WI38 (cell line): ENCODE results near the gene RABL6.
"Not testable (repeated sequence)": the region's sequence is repeated elsewhere in the genome, so short reads cannot be mapped to it uniquely, and the experiment has no call there.

ENCODE experiments used
- H3K4me3 ChIP-seq: 2 replicates; pipeline ENCODE4 v1.5.1; 2011; ENCODE audit warnings: low read depth, mild to moderate bottlenecking, control low read depth, low read length
- CTCF ChIP-seq: IDR thresholded peaks from 2 replicates; pipeline ENCODE4 v1.5.1; 2012; ENCODE audit warnings: low read depth, mild to moderate bottlenecking, control low read depth, low read length

Gene RABL6

DNA sequence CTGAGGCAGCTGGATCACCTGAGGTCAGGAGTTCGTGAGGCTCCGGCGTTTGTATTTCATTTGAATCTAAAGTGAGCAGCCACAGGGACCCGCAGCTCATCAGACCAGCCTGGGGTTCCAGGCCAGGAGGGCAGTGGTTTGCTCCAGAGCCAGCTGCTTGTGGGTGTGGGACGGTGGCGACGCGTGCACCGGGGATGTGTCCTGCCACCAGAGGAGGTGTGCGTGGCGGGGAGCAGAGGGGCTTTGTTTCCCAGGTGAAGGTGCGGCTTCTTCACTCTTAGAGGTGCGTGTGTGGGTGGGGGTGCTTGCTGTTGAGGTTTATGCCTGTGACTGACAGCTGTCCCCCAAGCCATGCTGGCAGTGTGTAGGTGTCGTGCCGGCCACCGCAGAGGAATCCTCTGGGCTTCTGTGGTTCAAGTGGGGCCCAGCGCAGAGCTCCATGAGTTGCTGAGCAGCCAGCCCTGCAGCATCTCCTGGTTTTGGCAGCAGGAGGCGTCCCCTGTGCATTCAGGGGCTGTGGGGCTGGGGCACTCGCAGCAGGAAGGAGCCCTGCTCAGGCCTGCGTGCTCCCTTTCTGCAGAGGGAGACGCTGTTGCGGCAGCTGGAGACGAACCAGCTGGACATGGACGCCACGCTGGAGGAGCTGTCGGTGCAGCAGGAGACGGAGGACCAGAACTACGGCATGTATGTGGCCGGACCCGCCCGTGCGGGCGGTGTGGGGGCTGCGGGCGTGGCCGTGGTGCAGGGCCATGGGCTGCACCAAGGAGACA is 27.6 kb downstream of the RABL6 start:
- no peak for TF ChIP-seq CTCF
- H3K4me3 ChIP-seq: no peak overlapping the region

GRCh38 chr9:136835932-136836904 is 28.5 kb downstream of the RABL6 start:
- no peak overlapping the region for H3K4me3 ChIP-seq
- no peak for TF ChIP-seq CTCF

DNA sequence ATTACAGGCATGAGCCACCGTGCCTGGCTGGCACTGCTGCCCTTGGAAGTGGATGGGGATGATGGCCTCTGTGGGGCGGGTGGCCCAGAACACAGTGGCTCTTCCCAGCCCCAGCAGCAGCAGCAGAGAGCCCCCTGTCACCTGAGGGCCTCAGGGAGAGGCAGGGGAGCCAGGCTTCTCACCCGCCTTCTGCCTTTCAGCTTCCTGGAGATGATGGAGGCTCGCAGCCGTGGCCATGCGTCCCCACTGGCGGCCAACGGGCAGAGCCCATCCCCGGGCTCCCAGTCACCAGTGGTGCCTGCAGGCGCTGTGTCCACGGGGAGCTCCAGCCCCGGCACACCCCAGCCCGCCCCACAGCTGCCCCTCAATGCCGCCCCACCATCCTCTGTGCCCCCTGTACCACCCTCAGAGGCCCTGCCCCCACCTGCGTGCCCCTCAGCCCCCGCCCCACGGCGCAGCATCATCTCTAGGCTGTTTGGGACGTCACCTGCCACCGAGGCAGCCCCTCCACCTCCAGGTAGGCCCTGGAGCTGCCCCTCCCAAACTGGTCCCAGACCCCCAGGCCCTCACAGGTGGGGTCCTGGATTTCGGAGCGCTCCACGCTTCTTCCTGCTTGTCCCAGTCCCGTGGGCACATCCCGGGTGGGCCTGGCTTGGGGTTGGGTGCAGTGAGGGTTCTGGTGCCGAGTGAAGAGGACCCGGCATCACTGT is 29.6 kb downstream of the RABL6 start:
- H3K4me3 ChIP-seq: no peak overlapping the region
- no peak for TF ChIP-seq CTCF

GRCh38 chr9:136837856-136838277 is 30.1 kb downstream of the RABL6 start:
- not testable (repeated sequence) for H3K4me3 ChIP-seq

- H3K4me3 ChIP-seq: no peak overlapping the region
- no peak for TF ChIP-seq CTCF
These were observed 30.8 kb downstream of the RABL6 start for GRCh38 chr9:136838314-136839228.

DNA sequence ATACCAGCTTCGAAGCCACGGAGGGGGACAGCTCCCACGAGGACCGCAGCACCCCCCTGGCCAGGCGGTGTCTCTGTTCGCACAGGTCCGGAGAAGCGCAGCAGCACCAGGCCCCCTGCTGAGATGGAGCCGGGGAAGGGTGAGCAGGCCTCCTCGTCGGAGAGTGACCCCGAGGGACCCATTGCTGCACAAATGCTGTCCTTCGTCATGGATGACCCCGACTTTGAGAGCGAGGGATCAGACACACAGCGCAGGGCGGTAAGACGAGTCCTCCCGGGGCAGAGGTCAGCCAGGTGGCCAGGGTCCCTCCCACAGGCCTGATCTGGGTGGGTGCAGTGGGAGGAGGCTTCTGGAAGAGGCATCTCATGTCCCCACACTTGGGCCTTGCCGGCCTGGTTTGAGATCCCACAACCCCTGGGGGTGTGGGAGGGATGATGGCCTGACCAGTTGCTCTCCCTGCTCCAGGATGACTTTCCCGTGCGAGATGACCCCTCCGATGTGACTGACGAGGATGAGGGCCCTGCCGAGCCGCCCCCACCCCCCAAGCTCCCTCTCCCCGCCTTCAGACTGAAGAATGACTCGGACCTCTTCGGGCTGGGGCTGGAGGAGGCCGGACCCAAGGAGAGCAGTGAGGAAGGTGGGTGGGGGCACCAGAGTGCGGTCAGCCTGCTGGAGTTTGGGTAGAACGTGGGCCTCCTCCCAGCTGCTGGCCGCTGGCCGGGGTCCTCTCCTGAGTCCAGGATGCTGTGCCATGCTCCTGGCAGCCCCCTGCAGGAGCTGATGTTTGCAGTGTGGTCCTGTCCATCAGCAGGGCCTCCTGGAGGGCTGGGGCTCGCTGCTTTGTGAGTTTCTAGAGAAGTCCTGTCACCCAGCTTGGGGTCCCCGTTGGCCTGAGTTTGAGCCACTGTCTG is 31.7 kb downstream of the RABL6 start:
- no peak for TF ChIP-seq CTCF

More for the DNA sequence above, 31.7 kb downstream of the RABL6 start:
- no peak overlapping the region for H3K4me3 ChIP-seq
